GM15510 (cell line): ENCODE data around the gene NLRP6.

Source experiments
- POLR2A ChIP-seq: IDR thresholded peaks from 3 replicates; pipeline ENCODE4 v1.6.1; 2011; ENCODE audit warnings: borderline replicate concordance; ENCODE audit not compliant: insufficient read length; ENCODE audit errors: extremely low read depth

NLRP6 gene

DNA sequence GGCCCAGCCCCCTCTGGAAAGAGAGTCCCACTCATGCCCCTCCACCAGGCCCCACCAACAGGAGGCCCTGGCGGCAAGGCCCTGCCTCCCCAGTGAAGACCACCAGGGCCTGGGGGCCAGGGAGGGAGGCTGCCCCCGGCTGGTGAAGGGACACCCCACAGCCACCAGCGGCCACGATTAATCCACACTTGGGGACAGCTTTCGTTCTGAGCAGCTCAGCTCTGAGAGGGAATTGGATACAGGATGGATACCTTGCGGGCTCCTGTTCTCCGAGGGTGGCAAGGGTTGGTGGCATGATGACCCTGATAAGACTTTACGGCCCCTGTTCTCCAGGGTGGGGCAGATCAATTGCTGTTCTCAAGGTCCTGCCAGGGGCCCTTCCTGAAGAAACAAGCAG is 6.9 kb upstream of the NLRP6 start:
- TF ChIP-seq POLR2A, result no peak

DNA sequence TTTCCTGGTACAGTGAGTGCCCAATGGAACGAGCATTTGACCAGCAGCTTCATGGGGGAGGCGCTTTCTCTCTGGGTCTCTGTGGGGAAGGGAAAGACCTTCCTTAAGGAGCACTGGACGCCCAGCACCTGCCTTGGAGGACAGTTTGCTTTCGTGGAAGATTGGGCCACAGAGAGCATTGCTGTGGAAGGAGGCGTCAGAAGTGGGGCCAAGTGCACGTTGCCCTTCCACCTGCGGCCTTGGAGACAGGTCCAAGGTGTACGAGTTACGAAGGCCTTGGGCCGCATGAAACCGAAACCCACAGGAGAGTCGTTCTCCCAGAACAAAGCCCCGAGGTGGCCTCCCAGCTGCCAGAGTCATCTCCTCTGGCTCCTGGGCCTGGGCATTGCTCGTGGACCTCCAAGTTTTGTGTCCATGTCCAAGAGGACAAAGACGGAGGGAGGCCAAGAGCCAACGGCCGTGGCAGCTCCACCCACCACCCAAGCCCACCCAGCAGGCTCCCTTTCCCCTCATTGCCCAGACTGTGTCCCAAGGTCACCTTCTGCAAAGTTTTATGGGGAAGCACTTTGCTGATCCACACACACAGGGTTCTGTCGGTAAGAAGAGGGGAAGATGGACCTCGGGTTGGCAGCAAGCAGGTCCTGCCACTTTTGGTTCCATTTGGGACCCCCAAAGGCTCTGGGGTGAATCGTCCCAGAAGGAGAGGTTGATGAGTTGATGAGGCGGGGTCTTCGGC is 5.8 kb upstream of the NLRP6 start:
- no peak for TF ChIP-seq POLR2A

DNA sequence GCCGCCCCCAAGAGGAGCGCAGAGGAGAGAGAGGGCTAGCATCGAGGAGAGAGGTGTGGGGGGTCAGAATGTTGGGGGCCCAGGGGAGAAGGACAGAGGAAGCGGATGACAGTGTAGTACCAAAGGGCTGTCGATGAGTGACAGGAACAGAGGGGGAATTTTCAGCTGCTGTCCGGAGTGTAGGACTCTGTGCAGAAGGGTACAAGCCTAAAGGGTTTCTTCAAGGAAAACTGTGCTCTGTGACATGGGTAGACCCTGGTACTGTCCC is 5.3 kb upstream of the NLRP6 start:
- no peak for TF ChIP-seq POLR2A

DNA sequence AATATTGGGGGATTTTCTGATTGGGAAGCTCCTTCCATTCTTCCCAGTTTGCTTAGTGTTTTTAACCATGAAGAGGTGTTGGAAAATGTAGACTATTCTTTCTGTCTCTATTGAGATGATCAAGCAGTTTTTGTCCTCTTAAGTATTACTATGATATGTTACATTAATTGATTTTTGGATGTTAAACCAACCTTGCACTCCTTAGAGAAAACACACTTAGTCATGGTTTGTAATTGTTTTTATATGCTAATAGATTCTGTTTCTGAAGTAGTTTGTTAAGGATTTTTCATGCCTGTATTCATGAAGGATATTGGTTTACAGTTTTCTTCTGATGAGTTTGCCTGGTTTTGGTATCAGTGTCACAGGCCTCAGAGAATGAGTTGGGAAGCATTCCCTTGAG is 2.0 kb upstream of the NLRP6 start:
- TF ChIP-seq POLR2A, result no peak

DNA sequence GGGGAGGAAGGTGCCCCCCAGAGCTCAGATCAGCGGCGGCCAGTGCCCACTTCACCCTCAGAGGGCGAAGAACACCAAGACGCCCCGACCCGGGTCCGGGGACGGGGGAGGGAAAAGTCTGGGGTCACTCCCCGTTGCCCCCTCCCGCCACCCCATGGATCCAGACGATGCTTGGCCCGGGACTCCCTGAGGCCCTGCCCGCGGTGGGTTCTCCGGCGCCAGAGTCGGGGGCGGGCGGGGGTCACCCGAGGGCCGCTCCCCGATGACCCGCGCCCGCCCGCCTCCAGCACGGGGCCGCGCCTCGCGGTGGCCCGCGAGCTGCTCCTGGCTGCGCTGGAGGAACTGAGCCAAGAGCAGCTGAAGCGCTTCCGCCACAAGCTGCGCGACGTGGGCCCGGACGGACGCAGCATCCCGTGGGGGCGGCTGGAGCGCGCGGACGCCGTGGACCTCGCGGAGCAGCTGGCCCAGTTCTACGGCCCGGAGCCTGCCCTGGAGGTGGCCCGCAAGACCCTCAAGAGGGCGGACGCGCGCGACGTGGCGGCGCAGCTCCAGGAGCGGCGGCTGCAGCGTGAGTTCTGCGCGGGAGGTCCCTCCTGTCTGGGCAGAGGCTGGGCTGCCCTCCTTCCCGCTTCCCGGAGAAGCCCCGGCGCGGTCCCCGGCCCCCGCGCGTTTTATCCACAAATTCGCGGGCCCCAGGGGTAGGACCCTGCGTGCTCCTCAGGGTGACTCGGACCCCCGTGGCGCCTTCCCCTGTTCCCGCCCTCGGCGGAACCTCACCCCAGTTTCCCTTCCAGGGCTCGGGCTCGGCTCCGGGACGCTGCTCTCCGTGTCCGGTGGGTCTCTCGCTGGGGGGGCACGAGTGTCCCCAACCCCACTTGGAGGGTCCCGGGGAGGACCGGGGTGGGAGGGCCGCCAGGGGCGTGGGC is 1.1 kb downstream of the NLRP6 start:
- no peak for TF ChIP-seq POLR2A

DNA sequence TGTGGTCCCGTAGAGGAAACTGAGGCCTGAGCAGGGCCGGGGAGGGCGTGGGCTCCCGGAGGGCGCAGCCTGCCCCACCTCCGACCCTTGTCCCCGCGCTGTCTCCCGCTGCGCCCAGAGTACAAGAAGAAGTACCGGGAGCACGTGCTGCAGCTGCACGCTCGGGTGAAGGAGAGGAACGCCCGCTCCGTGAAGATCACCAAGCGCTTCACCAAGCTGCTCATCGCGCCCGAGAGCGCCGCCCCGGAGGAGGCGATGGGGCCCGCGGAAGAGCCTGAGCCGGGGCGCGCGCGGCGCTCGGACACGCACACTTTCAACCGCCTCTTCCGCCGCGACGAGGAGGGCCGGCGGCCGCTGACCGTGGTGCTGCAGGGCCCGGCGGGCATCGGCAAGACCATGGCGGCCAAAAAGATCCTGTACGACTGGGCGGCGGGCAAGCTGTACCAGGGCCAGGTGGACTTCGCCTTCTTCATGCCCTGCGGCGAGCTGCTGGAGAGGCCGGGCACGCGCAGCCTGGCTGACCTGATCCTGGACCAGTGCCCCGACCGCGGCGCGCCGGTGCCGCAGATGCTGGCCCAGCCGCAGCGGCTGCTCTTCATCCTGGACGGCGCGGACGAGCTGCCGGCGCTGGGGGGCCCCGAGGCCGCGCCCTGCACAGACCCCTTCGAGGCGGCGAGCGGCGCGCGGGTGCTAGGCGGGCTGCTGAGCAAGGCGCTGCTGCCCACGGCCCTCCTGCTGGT is 1.9 kb downstream of the NLRP6 start:
- TF ChIP-seq POLR2A, result no peak

DNA sequence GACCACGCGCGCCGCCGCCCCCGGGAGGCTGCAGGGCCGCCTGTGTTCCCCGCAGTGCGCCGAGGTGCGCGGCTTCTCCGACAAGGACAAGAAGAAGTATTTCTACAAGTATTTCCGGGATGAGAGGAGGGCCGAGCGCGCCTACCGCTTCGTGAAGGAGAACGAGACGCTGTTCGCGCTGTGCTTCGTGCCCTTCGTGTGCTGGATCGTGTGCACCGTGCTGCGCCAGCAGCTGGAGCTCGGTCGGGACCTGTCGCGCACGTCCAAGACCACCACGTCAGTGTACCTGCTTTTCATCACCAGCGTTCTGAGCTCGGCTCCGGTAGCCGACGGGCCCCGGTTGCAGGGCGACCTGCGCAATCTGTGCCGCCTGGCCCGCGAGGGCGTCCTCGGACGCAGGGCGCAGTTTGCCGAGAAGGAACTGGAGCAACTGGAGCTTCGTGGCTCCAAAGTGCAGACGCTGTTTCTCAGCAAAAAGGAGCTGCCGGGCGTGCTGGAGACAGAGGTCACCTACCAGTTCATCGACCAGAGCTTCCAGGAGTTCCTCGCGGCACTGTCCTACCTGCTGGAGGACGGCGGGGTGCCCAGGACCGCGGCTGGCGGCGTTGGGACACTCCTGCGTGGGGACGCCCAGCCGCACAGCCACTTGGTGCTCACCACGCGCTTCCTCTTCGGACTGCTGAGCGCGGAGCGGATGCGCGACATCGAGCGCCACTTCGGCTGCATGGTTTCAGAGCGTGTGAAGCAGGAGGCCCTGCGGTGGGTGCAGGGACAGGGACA is 2.7 kb downstream of the NLRP6 start:
- no peak for TF ChIP-seq POLR2A

DNA sequence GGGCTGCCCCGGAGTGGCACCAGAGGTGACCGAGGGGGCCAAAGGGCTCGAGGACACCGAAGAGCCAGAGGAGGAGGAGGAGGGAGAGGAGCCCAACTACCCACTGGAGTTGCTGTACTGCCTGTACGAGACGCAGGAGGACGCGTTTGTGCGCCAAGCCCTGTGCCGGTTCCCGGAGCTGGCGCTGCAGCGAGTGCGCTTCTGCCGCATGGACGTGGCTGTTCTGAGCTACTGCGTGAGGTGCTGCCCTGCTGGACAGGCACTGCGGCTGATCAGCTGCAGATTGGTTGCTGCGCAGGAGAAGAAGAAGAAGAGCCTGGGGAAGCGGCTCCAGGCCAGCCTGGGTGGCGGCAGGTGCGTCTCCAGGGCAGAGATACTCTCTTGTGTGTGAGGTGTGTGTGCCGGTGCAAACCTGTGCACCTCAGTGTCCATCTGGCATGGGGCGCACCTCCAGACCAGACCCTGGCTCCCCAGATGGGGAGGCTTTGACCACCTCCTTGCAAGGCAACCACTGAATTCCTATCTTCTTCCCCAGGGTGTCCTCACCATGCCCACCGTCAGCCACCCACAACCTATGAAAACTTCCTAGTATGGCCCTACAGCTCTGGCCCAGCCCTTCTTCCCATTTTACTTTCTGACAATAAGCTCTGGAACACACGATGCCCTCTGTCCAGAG is 3.4 kb downstream of the NLRP6 start:
- no peak for TF ChIP-seq POLR2A

DNA sequence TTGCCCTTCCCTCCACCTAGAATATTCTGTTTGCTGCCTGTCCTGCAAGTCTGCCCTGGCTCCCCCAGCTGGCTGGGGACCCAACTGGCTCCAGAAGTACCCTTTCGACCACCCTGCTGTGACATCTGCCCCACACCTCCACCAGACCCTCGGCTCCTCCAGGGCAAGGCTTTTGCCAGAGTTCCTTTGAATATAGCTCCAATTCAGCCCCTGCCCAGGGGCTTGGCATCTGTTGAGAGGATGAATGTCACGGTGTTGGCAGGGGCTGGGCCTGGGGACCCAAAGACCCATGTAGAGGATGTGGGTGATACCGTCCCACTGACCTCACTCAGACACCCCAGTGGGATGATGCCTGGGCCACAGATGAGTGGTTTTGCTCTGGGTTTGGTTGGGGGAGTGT is 4.0 kb downstream of the NLRP6 start:
- TF ChIP-seq POLR2A, result no peak

DNA sequence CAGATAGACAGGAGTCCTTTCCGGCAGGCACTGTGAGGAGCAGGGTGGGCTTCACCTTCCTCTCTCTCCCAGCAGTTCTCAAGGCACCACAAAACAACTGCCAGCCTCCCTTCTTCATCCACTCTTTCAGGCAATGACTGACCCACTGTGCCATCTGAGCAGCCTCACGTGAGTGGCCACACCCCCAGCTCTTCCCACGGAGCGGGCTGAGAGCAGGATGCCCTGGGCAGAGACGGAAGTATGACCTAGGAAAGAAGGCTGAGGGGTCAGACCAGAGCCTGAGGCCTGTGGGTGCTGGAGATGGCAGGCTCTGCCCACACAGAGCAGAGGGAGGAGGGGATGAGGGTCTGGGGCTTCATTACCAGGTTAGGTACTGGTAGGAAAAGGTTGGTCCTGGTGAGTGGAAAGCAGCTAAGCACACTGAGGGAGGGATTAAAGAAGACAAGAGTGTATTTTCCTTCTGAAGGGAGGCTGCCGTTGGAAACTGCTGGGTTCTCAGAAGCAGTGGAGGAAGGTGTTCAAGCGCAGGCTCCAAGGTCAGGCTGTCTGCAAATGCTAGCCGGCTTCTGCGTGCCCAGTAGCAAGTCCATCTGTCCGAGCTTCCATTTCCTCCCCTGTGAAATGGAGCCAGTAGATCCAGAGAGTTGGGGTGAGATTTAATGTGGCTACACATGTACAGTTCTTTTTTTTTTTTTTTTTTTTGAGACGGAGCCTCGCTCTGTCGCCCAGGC is 4.6 kb downstream of the NLRP6 start:
- no peak for TF ChIP-seq POLR2A

DNA sequence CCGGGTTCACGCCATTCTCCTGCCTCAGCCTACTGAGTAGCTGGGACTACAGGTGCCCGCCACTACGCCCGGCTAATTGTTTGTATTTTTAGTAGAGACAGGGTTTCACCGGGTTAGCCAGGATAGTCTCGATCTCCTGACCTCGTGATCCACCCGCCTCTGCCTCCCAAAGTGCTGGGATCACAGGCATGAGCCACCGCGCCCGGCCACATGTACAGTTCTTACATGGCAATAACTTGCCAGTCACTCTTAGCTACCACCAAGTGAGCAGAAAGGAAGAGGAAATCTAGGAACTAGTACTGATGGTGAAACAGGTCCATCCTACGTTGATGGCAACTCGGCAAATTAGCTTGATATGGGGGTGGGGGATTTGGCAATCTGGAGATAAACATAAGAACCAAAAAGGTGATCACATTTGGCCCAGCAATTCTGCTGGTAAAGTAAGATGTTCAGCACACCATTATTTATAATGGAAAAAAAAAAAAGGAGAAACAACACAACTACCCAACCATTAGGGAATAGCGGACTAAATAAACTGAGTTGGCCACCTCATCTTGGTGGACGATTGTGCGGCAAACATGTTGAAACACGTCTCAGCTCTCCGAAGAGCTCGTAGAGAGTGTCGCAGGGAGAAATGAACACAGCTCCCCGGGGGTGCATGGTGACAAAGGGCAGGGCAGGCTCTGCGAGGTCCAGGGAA is 5.3 kb downstream of the NLRP6 start:
- no peak for TF ChIP-seq POLR2A

DNA sequence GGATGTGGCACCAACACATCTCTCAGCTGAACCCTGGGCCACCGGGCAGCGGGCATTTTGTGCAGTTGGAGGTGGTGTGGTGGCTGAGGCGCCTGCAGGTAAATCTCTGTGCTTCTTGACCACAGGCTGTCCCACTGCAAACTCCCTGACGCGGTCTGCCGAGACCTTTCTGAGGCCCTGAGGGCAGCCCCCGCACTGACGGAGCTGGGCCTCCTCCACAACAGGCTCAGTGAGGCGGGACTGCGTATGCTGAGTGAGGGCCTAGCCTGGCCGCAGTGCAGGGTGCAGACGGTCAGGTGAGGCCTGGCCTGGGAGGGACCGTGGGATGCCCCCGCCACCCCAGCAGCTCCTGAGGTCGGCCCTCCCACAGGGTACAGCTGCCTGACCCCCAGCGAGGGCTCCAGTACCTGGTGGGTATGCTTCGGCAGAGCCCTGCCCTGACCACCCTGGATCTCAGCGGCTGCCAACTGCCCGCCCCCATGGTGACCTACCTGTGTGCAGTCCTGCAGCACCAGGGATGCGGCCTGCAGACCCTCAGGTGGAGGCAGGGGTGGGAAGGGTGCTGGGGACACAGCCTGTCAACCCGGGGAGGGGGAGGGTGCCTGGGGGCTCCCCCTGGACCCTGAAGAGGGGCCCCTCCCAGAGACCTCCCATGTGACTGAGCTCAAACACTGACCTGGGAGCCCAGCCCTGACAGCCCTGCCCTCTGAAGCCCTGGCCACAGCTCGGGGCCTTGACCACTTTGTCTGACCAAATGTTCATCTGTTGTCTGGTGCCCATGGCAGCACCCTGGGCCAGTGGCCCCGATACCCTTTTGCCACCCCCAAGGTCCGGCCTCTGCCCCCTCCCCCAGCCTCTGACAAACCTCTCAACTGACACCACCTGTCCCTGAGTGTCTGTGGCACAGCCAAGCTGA is 6.2 kb downstream of the NLRP6 start:
- no peak for TF ChIP-seq POLR2A
